Measurements from ENCODE around the gene ABCA6. TPM values are rescaled to one million over a fixed set of nuclear protein-coding genes. Genes with fewer than 3 reads are reported as not detected.

Gene ABCA6
- total and polyA plus RNA-seq, 9 of the 15 experiments (the other 6 are each of a cell fraction or from before 2014, with no cell fraction given), result 0.06 to 0.73 (median 0.15) TPM

DNA sequence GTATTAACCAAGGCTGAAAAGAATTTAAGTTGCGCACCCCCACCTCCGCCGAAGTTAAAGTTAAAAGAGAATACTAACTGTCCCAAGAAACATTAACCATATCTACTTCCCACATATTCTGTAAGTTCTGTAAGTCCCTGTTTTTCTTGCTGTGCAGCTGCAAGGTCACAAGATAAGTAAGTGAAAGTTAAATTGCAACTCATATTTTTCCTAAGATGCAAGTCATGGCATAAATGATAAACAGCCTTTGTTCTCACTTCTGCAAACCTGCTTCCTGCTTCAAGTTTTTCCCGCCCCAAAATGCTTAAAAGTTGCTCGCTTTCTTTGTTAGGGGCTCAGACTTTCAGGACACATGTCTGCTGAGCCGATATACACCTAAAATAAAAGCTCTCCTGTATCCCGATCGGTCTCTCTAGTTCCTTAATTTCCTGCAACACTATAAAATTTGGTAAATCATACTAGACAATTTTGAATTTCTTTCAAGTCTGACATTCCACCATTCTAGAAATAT, 48.4 kb downstream of the ABCA6 start (continued):
- TF ChIP-seq, protein P1, sequence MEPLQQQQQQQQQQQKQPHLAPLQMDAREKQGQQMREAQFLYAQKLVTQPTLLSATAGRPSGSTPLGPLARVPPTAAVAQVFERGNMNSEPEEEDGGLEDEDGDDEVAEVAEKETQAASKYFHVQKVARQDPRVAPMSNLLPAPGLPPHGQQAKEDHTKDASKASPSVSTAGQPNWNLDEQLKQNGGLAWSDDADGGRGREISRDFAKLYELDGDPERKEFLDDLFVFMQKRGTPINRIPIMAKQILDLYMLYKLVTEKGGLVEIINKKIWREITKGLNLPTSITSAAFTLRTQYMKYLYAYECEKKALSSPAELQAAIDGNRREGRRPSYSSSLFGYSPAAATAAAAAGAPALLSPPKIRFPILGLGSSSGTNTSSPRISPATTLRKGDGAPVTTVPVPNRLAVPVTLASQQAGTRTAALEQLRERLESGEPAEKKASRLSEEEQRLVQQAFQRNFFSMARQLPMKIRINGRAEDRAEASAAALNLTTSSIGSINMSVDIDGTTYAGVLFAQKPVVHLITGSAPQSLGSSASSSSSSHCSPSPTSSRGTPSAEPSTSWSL (CRISPR knock-in tag; IDR thresholded peaks at IDR 0.05; ENCODE audit: borderline replicate concordance), result no peak
- TF ChIP-seq NCOA2 (IDR thresholded peaks at IDR 0.05; ENCODE audit: partially characterized antibody in 2 of 2) (peak; percentile 31 to 69), TRIM28 (IDR thresholded peaks at IDR 0.05) (peak; percentile 67; the same call in 1 of the 2 replicates), RBM15 (IDR thresholded peaks at IDR 0.05; ENCODE audit: insufficient read depth, low read length) (no peak), STAT5A (IDR thresholded peaks at IDR 0.05; ENCODE audit: borderline replicate concordance, low read length) (peak; percentile 90), PML (IDR thresholded peaks at IDR 0.05; ENCODE audit: low read length) (peak; percentile 94), ARID1B (IDR thresholded peaks at IDR 0.05) (peak; percentile 97), NR2C2 (CRISPR knock-in tag; IDR thresholded peaks at IDR 0.05) (no peak), NR2C2 (tag; IDR thresholded peaks at IDR 0.05) (peak; percentile 10; the same call in 1 of the 2 replicates), SPI1 (IDR thresholded peaks at IDR 0.05; ENCODE audit: borderline replicate concordance, low read depth, low read length) (peak; percentile 89), XRCC3 (IDR thresholded peaks at IDR 0.05) (no peak), IFI16 (CRISPR knock-in tag; IDR thresholded peaks at IDR 0.05) (peak; percentile 50; the same call in 1 of the 2 replicates), OTX1 (CRISPR knock-in tag; IDR thresholded peaks at IDR 0.05) (0 out of 2 replicates have a peak, but pooled peaks have one; percentile 32), EP400 (IDR thresholded peaks at IDR 0.05) (peak; percentile 77), CSDE1 (IDR thresholded peaks at IDR 0.05) (no peak), NFE2 (IDR thresholded peaks at IDR 0.05; ENCODE audit: low read depth) (peak; percentile 99)
- TF ChIP-seq, protein P2, sequence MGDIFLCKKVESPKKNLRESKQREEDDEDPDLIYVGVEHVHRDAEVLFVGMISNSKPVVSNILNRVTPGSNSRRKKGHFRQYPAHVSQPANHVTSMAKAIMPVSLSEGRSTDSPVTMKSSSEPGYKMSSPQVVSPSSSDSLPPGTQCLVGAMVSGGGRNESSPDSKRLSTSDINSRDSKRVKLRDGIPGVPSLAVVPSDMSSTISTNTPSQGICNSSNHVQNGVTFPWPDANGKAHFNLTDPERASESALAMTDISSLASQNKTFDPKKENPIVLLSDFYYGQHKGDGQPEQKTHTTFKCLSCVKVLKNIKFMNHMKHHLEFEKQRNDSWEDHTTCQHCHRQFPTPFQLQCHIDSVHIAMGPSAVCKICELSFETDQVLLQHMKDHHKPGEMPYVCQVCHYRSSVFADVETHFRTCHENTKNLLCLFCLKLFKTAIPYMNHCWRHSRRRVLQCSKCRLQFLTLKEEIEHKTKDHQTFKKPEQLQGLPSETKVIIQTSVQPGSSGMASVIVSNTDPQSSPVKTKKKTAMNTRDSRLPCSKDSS (IDR thresholded peaks at IDR 0.05; ENCODE audit: low read depth, partially characterized antibody), result no peak
- TF ChIP-seq, protein P3, sequence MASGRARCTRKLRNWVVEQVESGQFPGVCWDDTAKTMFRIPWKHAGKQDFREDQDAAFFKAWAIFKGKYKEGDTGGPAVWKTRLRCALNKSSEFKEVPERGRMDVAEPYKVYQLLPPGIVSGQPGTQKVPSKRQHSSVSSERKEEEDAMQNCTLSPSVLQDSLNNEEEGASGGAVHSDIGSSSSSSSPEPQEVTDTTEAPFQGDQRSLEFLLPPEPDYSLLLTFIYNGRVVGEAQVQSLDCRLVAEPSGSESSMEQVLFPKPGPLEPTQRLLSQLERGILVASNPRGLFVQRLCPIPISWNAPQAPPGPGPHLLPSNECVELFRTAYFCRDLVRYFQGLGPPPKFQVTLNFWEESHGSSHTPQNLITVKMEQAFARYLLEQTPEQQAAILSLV (tag; IDR thresholded peaks at IDR 0.05), result no peak
- TF ChIP-seq, protein P4, sequence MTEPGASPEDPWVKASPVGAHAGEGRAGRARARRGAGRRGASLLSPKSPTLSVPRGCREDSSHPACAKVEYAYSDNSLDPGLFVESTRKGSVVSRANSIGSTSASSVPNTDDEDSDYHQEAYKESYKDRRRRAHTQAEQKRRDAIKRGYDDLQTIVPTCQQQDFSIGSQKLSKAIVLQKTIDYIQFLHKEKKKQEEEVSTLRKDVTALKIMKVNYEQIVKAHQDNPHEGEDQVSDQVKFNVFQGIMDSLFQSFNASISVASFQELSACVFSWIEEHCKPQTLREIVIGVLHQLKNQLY (CRISPR knock-in tag; conservative IDR thresholded peaks at IDR 0.05), result no peak
- TF ChIP-seq, protein P5, sequence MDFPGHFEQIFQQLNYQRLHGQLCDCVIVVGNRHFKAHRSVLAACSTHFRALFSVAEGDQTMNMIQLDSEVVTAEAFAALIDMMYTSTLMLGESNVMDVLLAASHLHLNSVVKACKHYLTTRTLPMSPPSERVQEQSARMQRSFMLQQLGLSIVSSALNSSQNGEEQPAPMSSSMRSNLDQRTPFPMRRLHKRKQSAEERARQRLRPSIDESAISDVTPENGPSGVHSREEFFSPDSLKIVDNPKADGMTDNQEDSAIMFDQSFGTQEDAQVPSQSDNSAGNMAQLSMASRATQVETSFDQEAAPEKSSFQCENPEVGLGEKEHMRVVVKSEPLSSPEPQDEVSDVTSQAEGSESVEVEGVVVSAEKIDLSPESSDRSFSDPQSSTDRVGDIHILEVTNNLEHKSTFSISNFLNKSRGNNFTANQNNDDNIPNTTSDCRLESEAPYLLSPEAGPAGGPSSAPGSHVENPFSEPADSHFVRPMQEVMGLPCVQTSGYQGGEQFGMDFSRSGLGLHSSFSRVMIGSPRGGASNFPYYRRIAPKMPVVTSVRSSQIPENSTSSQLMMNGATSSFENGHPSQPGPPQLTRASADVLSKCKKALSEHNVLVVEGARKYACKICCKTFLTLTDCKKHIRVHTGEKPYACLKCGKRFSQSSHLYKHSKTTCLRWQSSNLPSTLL (IDR thresholded peaks at IDR 0.05), result no peak
- TF ChIP-seq, protein P6, sequence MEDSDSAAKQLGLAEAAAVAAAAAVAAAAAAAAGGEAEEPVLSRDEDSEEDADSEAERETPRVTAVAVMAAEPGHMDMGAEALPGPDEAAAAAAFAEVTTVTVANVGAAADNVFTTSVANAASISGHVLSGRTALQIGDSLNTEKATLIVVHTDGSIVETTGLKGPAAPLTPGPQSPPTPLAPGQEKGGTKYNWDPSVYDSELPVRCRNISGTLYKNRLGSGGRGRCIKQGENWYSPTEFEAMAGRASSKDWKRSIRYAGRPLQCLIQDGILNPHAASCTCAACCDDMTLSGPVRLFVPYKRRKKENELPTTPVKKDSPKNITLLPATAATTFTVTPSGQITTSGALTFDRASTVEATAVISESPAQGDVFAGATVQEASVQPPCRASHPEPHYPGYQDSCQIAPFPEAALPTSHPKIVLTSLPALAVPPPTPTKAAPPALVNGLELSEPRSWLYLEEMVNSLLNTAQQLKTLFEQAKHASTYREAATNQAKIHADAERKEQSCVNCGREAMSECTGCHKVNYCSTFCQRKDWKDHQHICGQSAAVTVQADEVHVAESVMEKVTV (CRISPR knock-in tag; IDR thresholded peaks at IDR 0.05), result peak; percentile 27; the same call in 1 of the 2 replicates

Measured in K562 (cell line).